Endothelial cell (in vitro differentiated cells): Measurements from ENCODE around the gene PANK4. TPM values are rescaled to one million over a fixed set of nuclear protein-coding genes. Genes with fewer than 3 reads are reported as not detected.

Source experiments
- DNase-seq: peaks from one replicate; pipeline ENCODE4 v3.0.0; 2021; ENCODE audit warnings: low spot score
- H3K27ac Mint-ChIP-seq: one replicate; pipeline ENCODE4 v1.8.0; 2021; ENCODE audit warnings: mixed read lengths, inconsistent platforms; ENCODE audit not compliant: unreplicated experiment
- H3K27me3 Mint-ChIP-seq: one replicate; pipeline ENCODE4 v1.8.0; 2021; ENCODE audit warnings: mild to moderate bottlenecking, moderate library complexity, mixed read lengths, inconsistent platforms; ENCODE audit not compliant: unreplicated experiment
- H3K36me3 Mint-ChIP-seq: one replicate; pipeline ENCODE4 v1.8.0; 2021; ENCODE audit warnings: mild to moderate bottlenecking, low read depth, mixed read lengths, inconsistent platforms; ENCODE audit not compliant: unreplicated experiment
- H3K4me1 Mint-ChIP-seq: one replicate; pipeline ENCODE4 v1.8.0; 2021; ENCODE audit warnings: mild to moderate bottlenecking, mixed read lengths, inconsistent platforms; ENCODE audit not compliant: unreplicated experiment
- H3K4me3 Mint-ChIP-seq: one replicate; pipeline ENCODE4 v1.8.0; 2021; ENCODE audit warnings: mild to moderate bottlenecking, mixed read lengths, inconsistent platforms; ENCODE audit not compliant: unreplicated experiment
- H3K9me3 Mint-ChIP-seq: one replicate; pipeline ENCODE4 v1.8.0; 2021; ENCODE audit warnings: mixed read lengths, inconsistent platforms; ENCODE audit not compliant: unreplicated experiment
- total RNA-seq: library from RNA; stranded (reverse); fragmentation: NEBNext Ultra II Directional; extraction: Animal tissue kit (Norgen Biotek cat#: 25700); gene quantifications from one replicate; pipeline ENCODE4 v1.2.1, GENCODE V29; 2021; ENCODE audit not compliant: unreplicated experiment
- TF ChIP-seq, protein P1 (sequence below): fragments of 200-600 bp; sonication (generic); IDR thresholded peaks from one replicate; pipeline ENCODE4 v1.5.0; 2021; ENCODE audit warnings: antibody characterized with exemption; ENCODE audit not compliant: unreplicated experiment

The PANK4 gene
- total RNA-seq, 1 donor from 2014 or later = 32.3 TPM

- Mint-ChIP-seq H3K9me3 (no peaks in the 10 kb centered on the region), H3K4me3 (no peak overlapping the region), H3K36me3 (no peaks in the 10 kb centered on the region), H3K4me1 (no peaks in the 10 kb centered on the region), H3K27me3 (peaks cover 8% of the 10 kb centered on the region), H3K27ac (no peak overlapping the region)
- DNase-seq = no peak
- TF ChIP-seq, protein P1, sequence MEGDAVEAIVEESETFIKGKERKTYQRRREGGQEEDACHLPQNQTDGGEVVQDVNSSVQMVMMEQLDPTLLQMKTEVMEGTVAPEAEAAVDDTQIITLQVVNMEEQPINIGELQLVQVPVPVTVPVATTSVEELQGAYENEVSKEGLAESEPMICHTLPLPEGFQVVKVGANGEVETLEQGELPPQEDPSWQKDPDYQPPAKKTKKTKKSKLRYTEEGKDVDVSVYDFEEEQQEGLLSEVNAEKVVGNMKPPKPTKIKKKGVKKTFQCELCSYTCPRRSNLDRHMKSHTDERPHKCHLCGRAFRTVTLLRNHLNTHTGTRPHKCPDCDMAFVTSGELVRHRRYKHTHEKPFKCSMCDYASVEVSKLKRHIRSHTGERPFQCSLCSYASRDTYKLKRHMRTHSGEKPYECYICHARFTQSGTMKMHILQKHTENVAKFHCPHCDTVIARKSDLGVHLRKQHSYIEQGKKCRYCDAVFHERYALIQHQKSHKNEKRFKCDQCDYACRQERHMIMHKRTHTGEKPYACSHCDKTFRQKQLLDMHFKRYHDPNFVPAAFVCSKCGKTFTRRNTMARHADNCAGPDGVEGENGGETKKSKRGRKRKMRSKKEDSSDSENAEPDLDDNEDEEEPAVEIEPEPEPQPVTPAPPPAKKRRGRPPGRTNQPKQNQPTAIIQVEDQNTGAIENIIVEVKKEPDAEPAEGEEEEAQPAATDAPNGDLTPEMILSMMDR = no peak
Observed at GRCh38 chr1:2566101-2567045, 40.0 kb upstream of the PANK4 start.

DNA sequence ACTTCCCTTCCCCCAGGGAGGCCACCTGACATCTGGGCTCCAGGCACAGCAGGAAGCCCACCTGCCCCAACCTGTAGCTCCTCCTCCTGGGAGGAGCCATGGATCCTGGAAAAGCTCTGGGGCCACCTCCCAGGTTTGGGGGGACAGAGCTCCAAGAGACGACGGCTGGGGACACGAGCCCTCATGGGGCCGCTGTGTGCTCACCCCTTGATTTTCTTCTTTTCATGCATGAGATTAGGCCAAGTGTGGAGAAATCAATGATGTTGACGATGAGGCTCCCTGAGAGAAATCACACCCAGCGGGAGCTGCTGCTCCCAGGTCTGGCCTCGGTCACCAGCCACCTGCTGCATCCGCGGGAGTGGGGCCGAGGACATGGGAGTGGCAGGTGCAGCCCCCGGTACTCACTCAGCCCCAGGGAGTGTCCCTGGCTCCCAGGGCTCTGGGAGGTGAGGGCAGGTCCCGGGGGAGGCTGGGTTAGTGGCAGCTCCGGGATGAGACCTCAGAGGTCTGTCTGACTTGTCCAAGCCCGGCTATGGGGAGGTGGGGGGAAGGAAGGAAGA is 38.5 kb upstream of the PANK4 start:
- no peaks in the 10 kb centered on the region for H3K36me3 Mint-ChIP-seq
- H3K27me3 Mint-ChIP-seq = peaks cover 8% of the 10 kb centered on the region
- H3K27ac Mint-ChIP-seq = no peak overlapping the region
- no peaks in the 10 kb centered on the region for H3K9me3 Mint-ChIP-seq
- no peaks in the 10 kb centered on the region for H3K4me1 Mint-ChIP-seq
- H3K4me3 Mint-ChIP-seq = no peak overlapping the region
- TF ChIP-seq, protein P1 = no peak
- DNase-seq = no peak

- no peak overlapping the region for H3K27ac Mint-ChIP-seq
- TF ChIP-seq, protein P1 = no peak
- peaks cover 8% of the 10 kb centered on the region for H3K27me3 Mint-ChIP-seq
Observed at GRCh38 chr1:2564006-2564814, 37.8 kb upstream of the PANK4 start.

GRCh38 chr1:2563205-2563604 is 36.8 kb upstream of the PANK4 start:
- Mint-ChIP-seq H3K27me3 (peaks cover 8% of the 10 kb centered on the region), H3K36me3 (no peaks in the 10 kb centered on the region), H3K9me3 (no peaks in the 10 kb centered on the region), H3K4me1 (no peaks in the 10 kb centered on the region), H3K27ac (no peak overlapping the region), H3K4me3 (no peak overlapping the region)
- DNase-seq = no peak
- TF ChIP-seq, protein P1 = no peak

More at GRCh38 chr1:2564006-2564814, 37.8 kb upstream of the PANK4 start:
- H3K4me1 Mint-ChIP-seq = no peaks in the 10 kb centered on the region
- no peaks in the 10 kb centered on the region for H3K9me3 Mint-ChIP-seq
- no peaks in the 10 kb centered on the region for H3K36me3 Mint-ChIP-seq
- no peak for DNase-seq
- H3K4me3 Mint-ChIP-seq = no peak overlapping the region
